ENCODE data around the gene TNFRSF9. TPM values are rescaled to one million over a fixed set of nuclear protein-coding genes. Genes with fewer than 3 reads are reported as not detected.

The TNFRSF9 gene
- total RNA-seq, 1 experiment from 2014 or later, result not detected

DNA sequence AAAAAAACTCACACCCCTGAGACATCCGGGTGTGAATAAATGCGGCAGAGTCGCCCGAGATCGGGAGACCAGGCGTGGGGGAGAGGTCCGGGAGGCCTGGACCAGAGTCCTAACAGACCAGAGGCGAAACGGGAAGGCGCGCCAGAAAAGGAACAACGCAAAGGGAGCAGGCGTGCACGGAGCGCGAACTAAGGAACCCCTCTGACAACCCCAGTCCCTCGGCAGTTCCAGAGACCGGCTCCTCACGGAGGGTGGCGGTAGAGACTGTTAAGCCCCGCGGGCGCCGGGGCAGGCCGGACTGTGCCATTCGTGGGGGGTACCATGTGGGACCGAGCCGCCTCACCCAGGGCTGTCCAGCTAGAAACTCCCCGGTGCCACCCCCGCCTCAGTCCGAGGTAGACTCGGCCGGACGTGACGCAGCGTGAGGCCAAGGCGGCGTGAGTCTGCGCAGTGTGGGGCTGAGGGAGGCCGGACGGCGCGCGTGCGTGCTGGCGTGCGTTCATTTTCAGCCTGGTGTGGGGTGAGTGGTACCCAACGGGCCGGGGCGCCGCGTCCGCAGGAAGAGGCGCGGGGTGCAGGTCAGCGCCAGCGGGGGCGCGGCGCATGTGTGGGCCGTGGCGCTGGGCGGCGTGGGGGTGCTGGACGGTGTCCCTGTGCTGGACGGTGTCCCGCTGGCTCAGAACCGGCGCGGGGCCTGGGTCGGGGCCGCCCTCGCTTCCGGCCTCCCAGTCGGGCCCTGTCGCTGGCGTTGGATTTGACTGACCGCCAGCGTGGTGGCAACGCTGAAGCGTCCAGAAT lies 20.8 kb upstream of the TNFRSF9 start, which contains the start of gene PARK7 (continued):
- TF ChIP-seq, protein P1, sequence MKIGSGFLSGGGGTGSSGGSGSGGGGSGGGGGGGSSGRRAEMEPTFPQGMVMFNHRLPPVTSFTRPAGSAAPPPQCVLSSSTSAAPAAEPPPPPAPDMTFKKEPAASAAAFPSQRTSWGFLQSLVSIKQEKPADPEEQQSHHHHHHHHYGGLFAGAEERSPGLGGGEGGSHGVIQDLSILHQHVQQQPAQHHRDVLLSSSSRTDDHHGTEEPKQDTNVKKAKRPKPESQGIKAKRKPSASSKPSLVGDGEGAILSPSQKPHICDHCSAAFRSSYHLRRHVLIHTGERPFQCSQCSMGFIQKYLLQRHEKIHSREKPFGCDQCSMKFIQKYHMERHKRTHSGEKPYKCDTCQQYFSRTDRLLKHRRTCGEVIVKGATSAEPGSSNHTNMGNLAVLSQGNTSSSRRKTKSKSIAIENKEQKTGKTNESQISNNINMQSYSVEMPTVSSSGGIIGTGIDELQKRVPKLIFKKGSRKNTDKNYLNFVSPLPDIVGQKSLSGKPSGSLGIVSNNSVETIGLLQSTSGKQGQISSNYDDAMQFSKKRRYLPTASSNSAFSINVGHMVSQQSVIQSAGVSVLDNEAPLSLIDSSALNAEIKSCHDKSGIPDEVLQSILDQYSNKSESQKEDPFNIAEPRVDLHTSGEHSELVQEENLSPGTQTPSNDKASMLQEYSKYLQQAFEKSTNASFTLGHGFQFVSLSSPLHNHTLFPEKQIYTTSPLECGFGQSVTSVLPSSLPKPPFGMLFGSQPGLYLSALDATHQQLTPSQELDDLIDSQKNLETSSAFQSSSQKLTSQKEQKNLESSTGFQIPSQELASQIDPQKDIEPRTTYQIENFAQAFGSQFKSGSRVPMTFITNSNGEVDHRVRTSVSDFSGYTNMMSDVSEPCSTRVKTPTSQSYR (CRISPR knock-in tag; IDR thresholded peaks at IDR 0.05), result peak; percentile 67
- TF ChIP-seq ATF1 (CRISPR knock-in tag; IDR thresholded peaks at IDR 0.05) (peak; percentile 80; the same call in 1 of the 2 replicates), ARID4B (CRISPR knock-in tag; IDR thresholded peaks at IDR 0.05; ENCODE audit: borderline replicate concordance) (0 out of 2 replicates have a peak, but pooled peaks have one; percentile 16), KAT7 (CRISPR knock-in tag; IDR thresholded peaks at IDR 0.05; ENCODE audit: borderline replicate concordance) (peak; percentile 89; the same call in 1 of the 2 replicates), CREM (CRISPR knock-in tag; IDR thresholded peaks at IDR 0.05) (peak; percentile 96), E2F1 (CRISPR knock-in tag; IDR thresholded peaks at IDR 0.05) (peak; percentile 10; the same call in 1 of the 2 replicates), ZNF416 (CRISPR knock-in tag; IDR thresholded peaks at IDR 0.05) (no peak), ZNF317 (CRISPR knock-in tag; IDR thresholded peaks at IDR 0.05; ENCODE audit: borderline replicate concordance, low read depth) (no peak), PREB (CRISPR knock-in tag; IDR thresholded peaks at IDR 0.05; ENCODE audit: borderline replicate concordance) (0 out of 2 replicates have a peak, but pooled peaks have one; percentile 9), FOXP1 (CRISPR knock-in tag; IDR thresholded peaks at IDR 0.05; ENCODE audit: borderline replicate concordance) (peak; percentile 92), ESRRA (CRISPR knock-in tag; IDR thresholded peaks at IDR 0.05; ENCODE audit: borderline replicate concordance) (peak; percentile 88; the same call in 1 of the 2 replicates), ATF3 (CRISPR knock-in tag; conservative IDR thresholded peaks at IDR 0.05) (0 out of 2 replicates have a peak, but pooled peaks have one; percentile 25), ZNF263 (CRISPR knock-in tag; IDR thresholded peaks at IDR 0.05; ENCODE audit: low read depth) (no peak)
- TF ChIP-seq, protein P2, sequence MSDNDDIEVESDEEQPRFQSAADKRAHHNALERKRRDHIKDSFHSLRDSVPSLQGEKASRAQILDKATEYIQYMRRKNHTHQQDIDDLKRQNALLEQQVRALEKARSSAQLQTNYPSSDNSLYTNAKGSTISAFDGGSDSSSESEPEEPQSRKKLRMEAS (CRISPR knock-in tag; IDR thresholded peaks at IDR 0.05), result peak; percentile 90
